GM21526 (cell line): ENCODE data around the gene POLA2.
A peak's percentile ranks its signal among the peaks of the same experiment; 100 is the strongest.
"Not testable (repeated sequence)": the region's sequence is repeated elsewhere in the genome, so short reads cannot be mapped to it uniquely, and the experiment has no call there.

Experiments
- ATAC-seq: cut with Tn5 transposase; IDR thresholded peaks from one replicate; pipeline ENCODE4 v1.9.1; 2021; ENCODE audit warnings: moderate library complexity; ENCODE audit not compliant: unreplicated experiment, low FRiP score

POLA2 gene, protein sequence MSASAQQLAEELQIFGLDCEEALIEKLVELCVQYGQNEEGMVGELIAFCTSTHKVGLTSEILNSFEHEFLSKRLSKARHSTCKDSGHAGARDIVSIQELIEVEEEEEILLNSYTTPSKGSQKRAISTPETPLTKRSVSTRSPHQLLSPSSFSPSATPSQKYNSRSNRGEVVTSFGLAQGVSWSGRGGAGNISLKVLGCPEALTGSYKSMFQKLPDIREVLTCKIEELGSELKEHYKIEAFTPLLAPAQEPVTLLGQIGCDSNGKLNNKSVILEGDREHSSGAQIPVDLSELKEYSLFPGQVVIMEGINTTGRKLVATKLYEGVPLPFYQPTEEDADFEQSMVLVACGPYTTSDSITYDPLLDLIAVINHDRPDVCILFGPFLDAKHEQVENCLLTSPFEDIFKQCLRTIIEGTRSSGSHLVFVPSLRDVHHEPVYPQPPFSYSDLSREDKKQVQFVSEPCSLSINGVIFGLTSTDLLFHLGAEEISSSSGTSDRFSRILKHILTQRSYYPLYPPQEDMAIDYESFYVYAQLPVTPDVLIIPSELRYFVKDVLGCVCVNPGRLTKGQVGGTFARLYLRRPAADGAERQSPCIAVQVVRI

GRCh38 chr11:65261591-65262380 lies at the start of gene POLA2:
TSS of gene POLA2 (plus strand) at chr11:65261962. CDS start at chr11:65262293, 331 bp downstream.
- peak; percentile 67 for ATAC-seq

- ATAC-seq = no peak
Measured at GRCh38 chr11:65212226-65212801, 49.4 kb upstream of the POLA2 start.

DNA sequence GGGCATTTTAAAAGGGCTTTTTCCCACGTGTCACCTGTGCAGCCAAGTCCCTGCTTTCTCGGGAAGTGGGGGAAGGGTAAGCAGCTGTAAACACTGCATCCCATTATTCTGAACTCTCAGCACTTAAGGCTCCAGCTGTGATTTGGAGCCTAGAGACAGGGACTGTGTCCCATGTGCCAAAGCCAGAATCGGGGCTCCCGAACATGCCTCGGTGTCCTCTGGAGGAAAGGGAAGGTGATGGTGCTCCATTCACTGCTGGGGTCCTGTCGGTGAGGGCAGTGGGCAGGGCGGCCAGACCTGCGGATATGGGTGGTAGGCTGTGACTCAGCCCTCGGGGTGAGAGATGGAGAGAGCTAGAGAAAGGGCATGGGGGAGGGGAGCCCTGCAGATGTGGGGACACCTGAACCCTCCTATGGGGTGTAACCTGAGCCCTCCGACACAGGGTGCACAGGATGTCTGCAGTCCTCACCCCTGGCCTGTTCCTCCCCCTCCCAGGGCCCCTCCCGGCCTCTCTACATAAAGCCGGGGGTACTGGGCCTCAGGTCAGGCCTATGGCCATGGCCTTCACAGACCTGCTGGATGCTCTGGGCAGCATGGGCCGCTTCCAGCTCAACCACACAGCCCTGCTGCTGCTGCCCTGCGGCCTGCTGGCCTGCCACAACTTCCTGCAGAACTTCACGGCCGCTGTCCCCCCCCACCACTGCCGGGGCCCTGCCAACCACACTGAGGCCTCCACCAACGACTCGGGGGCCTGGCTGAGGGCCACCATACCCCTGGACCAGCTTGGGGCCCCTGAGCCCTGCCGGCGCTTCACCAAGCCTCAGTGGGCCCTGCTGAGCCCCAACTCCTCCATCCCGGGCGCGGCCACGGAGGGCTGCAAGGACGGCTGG lies 48.2 kb upstream of the POLA2 start:
- no peak for ATAC-seq

DNA sequence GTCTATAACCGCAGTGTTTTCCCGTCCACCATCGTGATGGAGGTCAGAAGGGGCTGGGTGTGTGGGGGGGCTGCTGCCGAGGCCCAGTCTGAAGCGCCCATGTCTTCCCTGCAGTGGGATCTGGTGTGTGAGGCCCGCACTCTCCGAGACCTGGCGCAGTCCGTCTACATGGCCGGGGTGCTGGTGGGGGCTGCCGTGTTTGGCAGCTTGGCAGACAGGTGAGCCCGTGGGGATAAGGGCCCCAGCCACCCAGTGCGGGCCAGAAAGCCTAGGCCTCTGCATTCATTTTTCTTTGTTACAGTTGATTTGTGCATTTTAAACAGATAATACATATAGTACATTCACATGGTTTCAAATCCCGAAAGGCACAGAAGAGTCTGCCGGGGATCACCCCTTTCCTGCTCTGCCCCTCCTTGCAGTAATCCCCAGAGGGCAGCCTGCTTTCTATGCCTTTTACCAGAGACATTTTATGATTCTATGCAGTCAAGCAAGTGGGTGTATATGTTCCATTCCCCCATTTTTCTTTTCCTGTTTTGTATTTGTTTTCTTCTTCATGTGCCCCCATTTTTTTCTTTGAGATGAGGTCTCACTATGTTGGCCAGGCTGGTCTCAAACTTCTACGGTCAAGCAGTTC lies 47.4 kb upstream of the POLA2 start:
- ATAC-seq = no peak

DNA sequence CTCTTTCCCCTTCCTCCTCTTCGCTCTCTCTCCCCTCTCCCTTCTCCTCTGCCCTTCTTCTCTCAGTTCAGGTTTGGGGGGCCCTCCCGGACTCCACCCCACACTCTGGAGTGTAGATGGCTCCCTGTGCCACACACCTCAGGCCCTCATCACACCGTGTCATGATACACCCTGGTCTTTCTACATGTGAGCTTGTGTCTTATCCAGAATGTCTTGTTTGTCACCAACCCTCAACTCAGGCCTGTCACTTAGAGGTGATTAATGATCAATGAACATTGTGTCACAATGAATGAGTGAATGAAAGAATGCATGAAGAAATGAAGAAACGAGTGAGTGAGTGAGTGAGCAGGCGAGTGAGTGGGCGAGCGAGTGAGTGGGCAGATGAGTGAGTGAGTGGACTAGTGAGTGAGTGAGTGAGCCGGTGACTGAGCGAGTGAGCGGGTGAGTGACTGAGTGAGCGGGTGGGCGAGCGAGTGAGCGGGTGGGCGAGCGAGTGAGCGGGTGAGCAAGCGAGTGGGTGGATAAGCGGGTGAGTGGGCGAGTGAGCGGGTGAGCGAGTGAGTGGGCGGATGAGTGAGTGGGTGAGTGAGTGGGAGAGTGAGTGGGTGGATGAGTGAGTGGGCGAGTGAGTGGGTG lies 46.2 kb upstream of the POLA2 start:
- no peak for ATAC-seq

GRCh38 chr11:65216830-65217229 lies 44.9 kb upstream of the POLA2 start:
- no peak for ATAC-seq

GRCh38 chr11:65217441-65218423 lies 44.0 kb upstream of the POLA2 start:
- no peak for ATAC-seq

GRCh38 chr11:65218446-65218845 lies 43.3 kb upstream of the POLA2 start:
- no peak for ATAC-seq

DNA sequence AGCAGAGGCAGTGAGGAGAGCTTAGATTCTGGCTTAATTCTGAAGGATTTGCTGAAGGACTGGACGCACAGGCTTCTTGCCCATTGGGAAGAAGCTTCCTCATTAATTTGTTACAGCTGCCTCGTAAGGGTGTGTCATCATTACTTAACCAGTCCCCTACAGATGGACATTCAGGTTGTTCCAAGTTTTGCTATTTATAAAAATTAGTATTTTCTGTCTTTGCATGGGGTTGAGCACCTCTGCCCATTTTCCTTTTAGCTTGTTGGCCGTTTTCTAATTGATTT lies 41.9 kb upstream of the POLA2 start:
- no peak for ATAC-seq

GRCh38 chr11:65221026-65221425 lies 40.7 kb upstream of the POLA2 start:
- ATAC-seq = no peak

GRCh38 chr11:65223011-65223410 lies 38.8 kb upstream of the POLA2 start:
- no peak for ATAC-seq

DNA sequence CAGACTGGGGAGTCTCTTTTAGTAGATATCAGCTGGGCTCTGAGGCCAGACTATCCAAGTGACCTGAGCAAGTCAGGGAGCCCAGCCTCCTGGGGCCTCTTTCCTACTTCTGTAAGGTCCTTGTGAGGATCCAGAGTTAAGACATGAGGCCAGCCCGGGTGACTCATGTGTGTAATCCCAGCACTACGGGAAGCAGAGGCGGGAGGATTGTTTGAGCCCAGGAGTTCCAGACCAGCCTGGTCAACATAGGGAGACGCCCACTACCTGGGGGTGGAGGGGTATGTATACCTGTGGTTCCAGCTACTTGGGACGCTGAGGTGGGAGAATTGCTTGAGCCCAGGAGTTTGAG lies 36.9 kb upstream of the POLA2 start:
- ATAC-seq = no peak

GRCh38 chr11:65225279-65226102 lies 36.3 kb upstream of the POLA2 start:
- no peak for ATAC-seq

DNA sequence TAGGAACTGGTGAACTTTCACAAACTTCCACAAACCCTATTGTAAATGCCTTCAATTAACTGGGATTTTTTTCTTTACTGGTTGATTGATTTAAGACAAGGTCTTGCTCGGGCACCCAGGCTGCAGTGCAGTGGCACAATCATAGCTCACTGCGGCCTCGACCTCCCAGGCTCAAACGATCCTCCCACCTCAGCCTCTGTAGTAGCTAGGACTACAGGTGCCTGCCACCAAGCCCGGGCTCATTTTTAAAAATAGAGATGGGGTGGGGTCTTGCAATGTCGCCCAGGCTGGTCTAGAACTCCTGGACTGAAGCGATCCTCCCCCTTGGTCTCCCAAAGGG lies 35.7 kb upstream of the POLA2 start:
- no peak for ATAC-seq

- ATAC-seq = no peak
Measured at GRCh38 chr11:65227879-65228278, 33.9 kb upstream of the POLA2 start.

- ATAC-seq = no peak
Measured at GRCh38 chr11:65236194-65237059, 25.3 kb upstream of the POLA2 start.

- not testable (repeated sequence) for ATAC-seq
Measured at GRCh38 chr11:65238302-65238701, 23.5 kb upstream of the POLA2 start.
